B cell (primary cell): ENCODE data around the gene CCR2.

Experiments
- EZH2 ChIP-seq: IDR thresholded peaks from 2 replicates; pipeline ENCODE4 v1.6.1; 2012; ENCODE audit warnings: borderline replicate concordance, low read depth, mild to moderate bottlenecking, moderate library complexity, low read length; ENCODE audit not compliant: insufficient read depth, poor library complexity, severe bottlenecking
- TF ChIP-seq, protein P1 (sequence below): fragments of 200-600 bp; IDR thresholded peaks from one replicate; pipeline ENCODE4 v1.8.0; 2022; ENCODE audit warnings: antibody characterized with exemption, mild to moderate bottlenecking

DNA sequence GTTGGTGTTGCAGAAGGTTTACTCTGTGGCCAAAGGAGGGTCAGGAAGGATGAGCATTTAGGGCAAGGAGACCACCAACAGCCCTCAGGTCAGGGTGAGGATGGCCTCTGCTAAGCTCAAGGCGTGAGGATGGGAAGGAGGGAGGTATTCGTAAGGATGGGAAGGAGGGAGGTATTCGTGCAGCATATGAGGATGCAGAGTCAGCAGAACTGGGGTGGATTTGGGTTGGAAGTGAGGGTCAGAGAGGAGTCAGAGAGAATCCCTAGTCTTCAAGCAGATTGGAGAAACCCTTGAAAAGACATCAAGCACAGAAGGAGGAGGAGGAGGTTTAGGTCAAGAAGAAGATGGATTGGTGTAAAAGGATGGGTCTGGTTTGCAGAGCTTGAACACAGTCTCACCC is 20.8 kb downstream of the CCR2 start:
- TF ChIP-seq, protein P1, sequence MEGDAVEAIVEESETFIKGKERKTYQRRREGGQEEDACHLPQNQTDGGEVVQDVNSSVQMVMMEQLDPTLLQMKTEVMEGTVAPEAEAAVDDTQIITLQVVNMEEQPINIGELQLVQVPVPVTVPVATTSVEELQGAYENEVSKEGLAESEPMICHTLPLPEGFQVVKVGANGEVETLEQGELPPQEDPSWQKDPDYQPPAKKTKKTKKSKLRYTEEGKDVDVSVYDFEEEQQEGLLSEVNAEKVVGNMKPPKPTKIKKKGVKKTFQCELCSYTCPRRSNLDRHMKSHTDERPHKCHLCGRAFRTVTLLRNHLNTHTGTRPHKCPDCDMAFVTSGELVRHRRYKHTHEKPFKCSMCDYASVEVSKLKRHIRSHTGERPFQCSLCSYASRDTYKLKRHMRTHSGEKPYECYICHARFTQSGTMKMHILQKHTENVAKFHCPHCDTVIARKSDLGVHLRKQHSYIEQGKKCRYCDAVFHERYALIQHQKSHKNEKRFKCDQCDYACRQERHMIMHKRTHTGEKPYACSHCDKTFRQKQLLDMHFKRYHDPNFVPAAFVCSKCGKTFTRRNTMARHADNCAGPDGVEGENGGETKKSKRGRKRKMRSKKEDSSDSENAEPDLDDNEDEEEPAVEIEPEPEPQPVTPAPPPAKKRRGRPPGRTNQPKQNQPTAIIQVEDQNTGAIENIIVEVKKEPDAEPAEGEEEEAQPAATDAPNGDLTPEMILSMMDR = no peak
- no peak for TF ChIP-seq EZH2
